ENCODE results near the gene MTM1. TPM values are rescaled to one million over a fixed set of nuclear protein-coding genes. Genes with fewer than 3 reads are reported as not detected.

The MTM1 gene
- polyA plus RNA-seq, 1 of the 3 experiments (the other 2 are of a cell fraction): 2.7 TPM

DNA sequence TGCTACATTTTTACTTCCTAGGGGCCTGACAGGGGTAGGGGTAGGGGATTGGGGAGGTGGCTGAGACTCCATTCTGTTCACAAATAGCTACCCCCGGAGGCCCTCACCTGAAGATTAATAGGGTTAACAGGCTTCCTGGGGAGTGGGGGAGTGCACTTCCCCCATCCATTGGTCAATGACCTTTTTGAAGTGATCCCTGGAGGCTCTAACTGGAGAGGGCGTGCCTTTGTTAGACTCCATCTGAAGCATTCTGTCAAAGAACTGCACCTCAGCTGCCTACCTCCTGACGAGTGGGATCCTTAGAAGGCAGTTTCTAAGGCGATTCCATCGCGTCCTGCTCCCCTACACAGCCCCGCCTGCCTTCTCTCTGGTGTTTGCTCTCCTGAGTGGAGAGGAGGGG, 10.0 kb upstream of the MTM1 start:
- H3K9me3 ChIP-seq: no peaks in the 10 kb centered on the region
- no peaks in the 10 kb centered on the region for H3K79me2 ChIP-seq (ENCODE audit: insufficient read depth)
- no peaks in the 10 kb centered on the region for H4K20me1 ChIP-seq (ENCODE audit: insufficient read depth)
- H3K36me3 ChIP-seq (replicated peaks in 1 of 2; ENCODE audit: control insufficient read depth in 1 of 2, insufficient read depth in 2 of 2, low read length in 1 of 2): no peaks in the 10 kb centered on the region
- DNase-seq: no peak
- H3K4me1 ChIP-seq (ENCODE audit: control insufficient read depth in 1 of 2, insufficient read depth in 2 of 2, low read depth in 1 of 2, low read length in 1 of 2): no peaks in the 10 kb centered on the region
- ChIA-PET POLR2A (no interaction called here), CTCF (interaction anchor here (1.3 kb wide), 2 partner anchors 14 to 29 kb away, joined by 3 read pairs; no protein-coding TSS in a partner anchor)
- WGBS (ENCODE audit: low lambda C conversion rate): 40% methylated on average over 7 of the region's 7 CpGs
- no peak overlapping the region for H3K4me3 ChIP-seq (ENCODE audit: low read depth in 2 of 2, low read length in 1 of 2)
- H3K9me2 ChIP-seq: no peaks in the 10 kb centered on the region
- H3K4me2 ChIP-seq: no peak overlapping the region
- no peak overlapping the region for H3K9ac ChIP-seq
- no peaks in the 10 kb centered on the region for H3F3A ChIP-seq (replicated peaks; ENCODE audit: insufficient read depth)
- TF ChIP-seq FOSL2 (IDR thresholded peaks at IDR 0.05; ENCODE audit: borderline replicate concordance, low read depth): no peak
- TF ChIP-seq ELF1 (IDR thresholded peaks at IDR 0.05): no peak
- TF ChIP-seq, protein P1, sequence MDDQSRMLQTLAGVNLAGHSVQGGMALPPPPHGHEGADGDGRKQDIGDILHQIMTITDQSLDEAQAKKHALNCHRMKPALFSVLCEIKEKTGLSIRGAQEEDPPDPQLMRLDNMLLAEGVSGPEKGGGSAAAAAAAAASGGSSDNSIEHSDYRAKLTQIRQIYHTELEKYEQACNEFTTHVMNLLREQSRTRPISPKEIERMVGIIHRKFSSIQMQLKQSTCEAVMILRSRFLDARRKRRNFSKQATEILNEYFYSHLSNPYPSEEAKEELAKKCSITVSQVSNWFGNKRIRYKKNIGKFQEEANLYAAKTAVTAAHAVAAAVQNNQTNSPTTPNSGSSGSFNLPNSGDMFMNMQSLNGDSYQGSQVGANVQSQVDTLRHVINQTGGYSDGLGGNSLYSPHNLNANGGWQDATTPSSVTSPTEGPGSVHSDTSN (IDR thresholded peaks at IDR 0.05): no peak
- TF ChIP-seq GABPA (IDR thresholded peaks at IDR 0.05; ENCODE audit: low read depth): no peak
- TF ChIP-seq, protein P2, sequence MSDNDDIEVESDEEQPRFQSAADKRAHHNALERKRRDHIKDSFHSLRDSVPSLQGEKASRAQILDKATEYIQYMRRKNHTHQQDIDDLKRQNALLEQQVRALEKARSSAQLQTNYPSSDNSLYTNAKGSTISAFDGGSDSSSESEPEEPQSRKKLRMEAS (IDR thresholded peaks at IDR 0.05; ENCODE audit: low read depth): no peak
- TF ChIP-seq FOXM1 (IDR thresholded peaks at IDR 0.05; ENCODE audit: low read depth): no peak
- TF ChIP-seq, protein P3, sequence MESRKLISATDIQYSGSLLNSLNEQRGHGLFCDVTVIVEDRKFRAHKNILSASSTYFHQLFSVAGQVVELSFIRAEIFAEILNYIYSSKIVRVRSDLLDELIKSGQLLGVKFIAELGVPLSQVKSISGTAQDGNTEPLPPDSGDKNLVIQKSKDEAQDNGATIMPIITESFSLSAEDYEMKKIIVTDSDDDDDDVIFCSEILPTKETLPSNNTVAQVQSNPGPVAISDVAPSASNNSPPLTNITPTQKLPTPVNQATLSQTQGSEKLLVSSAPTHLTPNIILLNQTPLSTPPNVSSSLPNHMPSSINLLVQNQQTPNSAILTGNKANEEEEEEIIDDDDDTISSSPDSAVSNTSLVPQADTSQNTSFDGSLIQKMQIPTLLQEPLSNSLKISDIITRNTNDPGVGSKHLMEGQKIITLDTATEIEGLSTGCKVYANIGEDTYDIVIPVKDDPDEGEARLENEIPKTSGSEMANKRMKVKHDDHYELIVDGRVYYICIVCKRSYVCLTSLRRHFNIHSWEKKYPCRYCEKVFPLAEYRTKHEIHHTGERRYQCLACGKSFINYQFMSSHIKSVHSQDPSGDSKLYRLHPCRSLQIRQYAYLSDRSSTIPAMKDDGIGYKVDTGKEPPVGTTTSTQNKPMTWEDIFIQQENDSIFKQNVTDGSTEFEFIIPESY (IDR thresholded peaks at IDR 0.05; ENCODE audit: borderline replicate concordance, low read depth): no peak
- no peak for TF ChIP-seq RCOR1 (IDR thresholded peaks at IDR 0.05; ENCODE audit: low read length)
- TF ChIP-seq NRF1 (IDR thresholded peaks at IDR 0.05; ENCODE audit: low read depth, low read length): no peak
- TF ChIP-seq, protein P4, sequence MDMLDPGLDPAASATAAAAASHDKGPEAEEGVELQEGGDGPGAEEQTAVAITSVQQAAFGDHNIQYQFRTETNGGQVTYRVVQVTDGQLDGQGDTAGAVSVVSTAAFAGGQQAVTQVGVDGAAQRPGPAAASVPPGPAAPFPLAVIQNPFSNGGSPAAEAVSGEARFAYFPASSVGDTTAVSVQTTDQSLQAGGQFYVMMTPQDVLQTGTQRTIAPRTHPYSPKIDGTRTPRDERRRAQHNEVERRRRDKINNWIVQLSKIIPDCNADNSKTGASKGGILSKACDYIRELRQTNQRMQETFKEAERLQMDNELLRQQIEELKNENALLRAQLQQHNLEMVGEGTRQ (IDR thresholded peaks at IDR 0.05; ENCODE audit: borderline replicate concordance, low read depth, low read length): no peak
- TF ChIP-seq, protein P5, sequence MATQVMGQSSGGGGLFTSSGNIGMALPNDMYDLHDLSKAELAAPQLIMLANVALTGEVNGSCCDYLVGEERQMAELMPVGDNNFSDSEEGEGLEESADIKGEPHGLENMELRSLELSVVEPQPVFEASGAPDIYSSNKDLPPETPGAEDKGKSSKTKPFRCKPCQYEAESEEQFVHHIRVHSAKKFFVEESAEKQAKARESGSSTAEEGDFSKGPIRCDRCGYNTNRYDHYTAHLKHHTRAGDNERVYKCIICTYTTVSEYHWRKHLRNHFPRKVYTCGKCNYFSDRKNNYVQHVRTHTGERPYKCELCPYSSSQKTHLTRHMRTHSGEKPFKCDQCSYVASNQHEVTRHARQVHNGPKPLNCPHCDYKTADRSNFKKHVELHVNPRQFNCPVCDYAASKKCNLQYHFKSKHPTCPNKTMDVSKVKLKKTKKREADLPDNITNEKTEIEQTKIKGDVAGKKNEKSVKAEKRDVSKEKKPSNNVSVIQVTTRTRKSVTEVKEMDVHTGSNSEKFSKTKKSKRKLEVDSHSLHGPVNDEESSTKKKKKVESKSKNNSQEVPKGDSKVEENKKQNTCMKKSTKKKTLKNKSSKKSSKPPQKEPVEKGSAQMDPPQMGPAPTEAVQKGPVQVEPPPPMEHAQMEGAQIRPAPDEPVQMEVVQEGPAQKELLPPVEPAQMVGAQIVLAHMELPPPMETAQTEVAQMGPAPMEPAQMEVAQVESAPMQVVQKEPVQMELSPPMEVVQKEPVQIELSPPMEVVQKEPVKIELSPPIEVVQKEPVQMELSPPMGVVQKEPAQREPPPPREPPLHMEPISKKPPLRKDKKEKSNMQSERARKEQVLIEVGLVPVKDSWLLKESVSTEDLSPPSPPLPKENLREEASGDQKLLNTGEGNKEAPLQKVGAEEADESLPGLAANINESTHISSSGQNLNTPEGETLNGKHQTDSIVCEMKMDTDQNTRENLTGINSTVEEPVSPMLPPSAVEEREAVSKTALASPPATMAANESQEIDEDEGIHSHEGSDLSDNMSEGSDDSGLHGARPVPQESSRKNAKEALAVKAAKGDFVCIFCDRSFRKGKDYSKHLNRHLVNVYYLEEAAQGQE (IDR thresholded peaks at IDR 0.05; ENCODE audit: low read depth, low read length): no peak
- TF ChIP-seq, protein P6, sequence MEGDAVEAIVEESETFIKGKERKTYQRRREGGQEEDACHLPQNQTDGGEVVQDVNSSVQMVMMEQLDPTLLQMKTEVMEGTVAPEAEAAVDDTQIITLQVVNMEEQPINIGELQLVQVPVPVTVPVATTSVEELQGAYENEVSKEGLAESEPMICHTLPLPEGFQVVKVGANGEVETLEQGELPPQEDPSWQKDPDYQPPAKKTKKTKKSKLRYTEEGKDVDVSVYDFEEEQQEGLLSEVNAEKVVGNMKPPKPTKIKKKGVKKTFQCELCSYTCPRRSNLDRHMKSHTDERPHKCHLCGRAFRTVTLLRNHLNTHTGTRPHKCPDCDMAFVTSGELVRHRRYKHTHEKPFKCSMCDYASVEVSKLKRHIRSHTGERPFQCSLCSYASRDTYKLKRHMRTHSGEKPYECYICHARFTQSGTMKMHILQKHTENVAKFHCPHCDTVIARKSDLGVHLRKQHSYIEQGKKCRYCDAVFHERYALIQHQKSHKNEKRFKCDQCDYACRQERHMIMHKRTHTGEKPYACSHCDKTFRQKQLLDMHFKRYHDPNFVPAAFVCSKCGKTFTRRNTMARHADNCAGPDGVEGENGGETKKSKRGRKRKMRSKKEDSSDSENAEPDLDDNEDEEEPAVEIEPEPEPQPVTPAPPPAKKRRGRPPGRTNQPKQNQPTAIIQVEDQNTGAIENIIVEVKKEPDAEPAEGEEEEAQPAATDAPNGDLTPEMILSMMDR (IDR thresholded peaks at IDR 0.05): no peak
- no peak overlapping the region for H3K27ac ChIP-seq (ENCODE audit: low read depth in 2 of 2, low read length in 1 of 2)
- H2AFZ ChIP-seq (ENCODE audit: low read depth): no peak overlapping the region
- no peaks in the 10 kb centered on the region; the same call in 1 of the 2 replicates for H3K27me3 ChIP-seq (ENCODE audit: insufficient read depth)
